ENCODE measurements around the gene SOBP. TPM values are rescaled to one million over a fixed set of nuclear protein-coding genes. Genes with fewer than 3 reads are reported as not detected.

The SOBP gene
- total RNA-seq, 1 donor from 2014 or later, result 13.3 TPM

GRCh38 chr6:107642095-107642860 is 152.4 kb downstream of the SOBP start:
- intact Hi-C loops (cut with DNase I), result no loop called here
- H3K27ac ChIP-seq, result peak overlapping the region; percentile 48
- no peak for DNase-seq (ENCODE audit: extremely low spot score in 2 of 2)
- H3K36me3 ChIP-seq, result no peaks in the 10 kb centered on the region
- TF ChIP-seq CTCF (IDR thresholded peaks at IDR 0.05), result no peak
- TF ChIP-seq POLR2A (IDR thresholded peaks at IDR 0.05), result no peak
- no peak for TF ChIP-seq POLR2AphosphoS5 (IDR thresholded peaks at IDR 0.05; ENCODE audit: insufficient read depth in 1 of 2, low read depth in 1 of 2)
- no peaks in the 10 kb centered on the region for H3K9me3 ChIP-seq
- peaks cover 39% of the 10 kb centered on the region for H3K4me1 ChIP-seq
- no peak overlapping the region for H3K4me3 ChIP-seq
- no peaks in the 10 kb centered on the region for H3K27me3 ChIP-seq

- no peaks in the 10 kb centered on the region for H3K9me3 ChIP-seq
- no peaks in the 10 kb centered on the region for H3K27me3 ChIP-seq
- H3K4me1 ChIP-seq, result peaks cover 45% of the 10 kb centered on the region
- intact Hi-C loops (cut with DNase I), result no loop called here
- no peak overlapping the region for H3K27ac ChIP-seq
- TF ChIP-seq POLR2AphosphoS5 (IDR thresholded peaks at IDR 0.05; ENCODE audit: insufficient read depth in 1 of 2, low read depth in 1 of 2), result no peak
- TF ChIP-seq POLR2A (IDR thresholded peaks at IDR 0.05), result no peak
- TF ChIP-seq CTCF (IDR thresholded peaks at IDR 0.05), result no peak
- H3K36me3 ChIP-seq, result no peaks in the 10 kb centered on the region
- DNase-seq (ENCODE audit: extremely low spot score in 2 of 2), result no peak
- H3K4me3 ChIP-seq, result no peak overlapping the region
Observed at GRCh38 chr6:107642861-107643328, 153.0 kb downstream of the SOBP start.

- no peaks in the 10 kb centered on the region for H3K27me3 ChIP-seq
- no peaks in the 10 kb centered on the region for H3K36me3 ChIP-seq
- intact Hi-C loops (cut with DNase I), result no loop called here
- peaks cover 49% of the 10 kb centered on the region for H3K4me1 ChIP-seq
- H3K9me3 ChIP-seq, result no peaks in the 10 kb centered on the region
- peak overlapping the region; percentile 7 for H3K27ac ChIP-seq
- DNase-seq (ENCODE audit: extremely low spot score in 2 of 2), result no peak
- no peak for TF ChIP-seq CTCF (IDR thresholded peaks at IDR 0.05)
- TF ChIP-seq POLR2A (IDR thresholded peaks at IDR 0.05), result no peak
- no peak for TF ChIP-seq POLR2AphosphoS5 (IDR thresholded peaks at IDR 0.05; ENCODE audit: insufficient read depth in 1 of 2, low read depth in 1 of 2)
- H3K4me3 ChIP-seq, result no peak overlapping the region
Observed at GRCh38 chr6:107644513-107644912, 154.6 kb downstream of the SOBP start.

GRCh38 chr6:107645740-107646139 is 155.8 kb downstream of the SOBP start:
- Histone ChIP-seq H3K27ac (no peak overlapping the region), H3K36me3 (no peaks in the 10 kb centered on the region), H3K4me3 (no peak overlapping the region), H3K27me3 (no peaks in the 10 kb centered on the region), H3K9me3 (no peaks in the 10 kb centered on the region), H3K4me1 (peaks cover 47% of the 10 kb centered on the region)
- DNase-seq (ENCODE audit: extremely low spot score in 2 of 2), result no peak
- intact Hi-C loops (cut with DNase I), result no loop called here
- TF ChIP-seq POLR2AphosphoS5 (IDR thresholded peaks at IDR 0.05; ENCODE audit: insufficient read depth in 1 of 2, low read depth in 1 of 2) (no peak), POLR2A (IDR thresholded peaks at IDR 0.05) (no peak), CTCF (IDR thresholded peaks at IDR 0.05) (no peak)

- H3K9me3 ChIP-seq, result no peaks in the 10 kb centered on the region
- TF ChIP-seq CTCF (IDR thresholded peaks at IDR 0.05) (no peak), POLR2A (IDR thresholded peaks at IDR 0.05) (no peak), POLR2AphosphoS5 (IDR thresholded peaks at IDR 0.05; ENCODE audit: insufficient read depth in 1 of 2, low read depth in 1 of 2) (peak in 1 of 2 donors; percentile 57)
- intact Hi-C loops (cut with DNase I), result no loop called here
- H3K4me3 ChIP-seq, result no peak overlapping the region
- H3K4me1 ChIP-seq, result peaks cover 42% of the 10 kb centered on the region
- H3K27ac ChIP-seq, result peak overlapping the region; percentile 52
- DNase-seq (ENCODE audit: extremely low spot score in 2 of 2), result peak in 1 of 2 donors; percentile 87
- no peaks in the 10 kb centered on the region for H3K36me3 ChIP-seq
- H3K27me3 ChIP-seq, result no peaks in the 10 kb centered on the region
Observed at GRCh38 chr6:107646176-107646575, 156.3 kb downstream of the SOBP start.

All from vagina (tissue), 2 donors.